Epithelial cell of esophagus (primary cell): ENCODE data around the gene COP1.
"Not testable (repeated sequence)": the region's sequence is repeated elsewhere in the genome, so short reads cannot be mapped to it uniquely, and the experiment has no call there.

Experiments used
- DNase-seq: peaks from one replicate; pipeline ENCODE4 v3.0.0; 2010; ENCODE audit warnings: low read depth
- H3K4me3 ChIP-seq: 2 replicates; pipeline ENCODE4 v1.5.1; 2011; ENCODE audit warnings: mild to moderate bottlenecking, low read length, control low read depth
- TF ChIP-seq, protein P1 (sequence below): IDR thresholded peaks from 2 replicates; pipeline ENCODE4 v1.5.1; 2011; ENCODE audit warnings: low read depth, mild to moderate bottlenecking, low read length, control low read depth, inconsistent platforms; ENCODE audit not compliant: insufficient read depth; ENCODE audit errors: missing control alignments

The COP1 gene

DNA sequence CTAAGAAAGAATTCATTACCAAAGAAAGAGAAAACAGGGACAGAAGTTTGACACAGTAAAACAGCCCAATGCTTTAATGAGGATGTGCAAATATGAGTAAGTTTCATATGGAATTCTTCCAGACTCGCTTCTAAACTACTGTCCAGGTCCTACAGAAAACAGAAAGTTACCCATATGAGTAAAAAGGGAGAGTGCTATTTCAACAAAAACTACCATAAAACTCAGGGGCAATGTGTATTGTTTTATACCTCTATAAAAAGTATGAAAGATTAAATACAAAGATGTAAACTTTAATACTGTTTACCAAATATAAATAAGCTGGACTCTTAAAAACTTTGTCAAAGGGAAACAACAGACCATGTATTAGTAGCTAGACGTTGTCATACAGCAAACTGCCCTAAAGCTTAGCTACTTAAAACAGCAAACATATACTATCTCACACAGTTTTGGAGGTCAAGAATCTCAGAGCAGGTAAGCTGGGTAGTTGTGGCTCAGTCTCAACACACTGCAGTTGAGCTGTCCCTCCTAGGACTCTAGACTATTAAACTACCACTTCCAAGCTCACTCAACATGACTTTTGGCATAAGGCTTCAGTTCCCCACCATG is 174.9 kb downstream of the COP1 start:
- H3K4me3 ChIP-seq: no peak overlapping the region
- DNase-seq: no peak
- TF ChIP-seq, protein P1, sequence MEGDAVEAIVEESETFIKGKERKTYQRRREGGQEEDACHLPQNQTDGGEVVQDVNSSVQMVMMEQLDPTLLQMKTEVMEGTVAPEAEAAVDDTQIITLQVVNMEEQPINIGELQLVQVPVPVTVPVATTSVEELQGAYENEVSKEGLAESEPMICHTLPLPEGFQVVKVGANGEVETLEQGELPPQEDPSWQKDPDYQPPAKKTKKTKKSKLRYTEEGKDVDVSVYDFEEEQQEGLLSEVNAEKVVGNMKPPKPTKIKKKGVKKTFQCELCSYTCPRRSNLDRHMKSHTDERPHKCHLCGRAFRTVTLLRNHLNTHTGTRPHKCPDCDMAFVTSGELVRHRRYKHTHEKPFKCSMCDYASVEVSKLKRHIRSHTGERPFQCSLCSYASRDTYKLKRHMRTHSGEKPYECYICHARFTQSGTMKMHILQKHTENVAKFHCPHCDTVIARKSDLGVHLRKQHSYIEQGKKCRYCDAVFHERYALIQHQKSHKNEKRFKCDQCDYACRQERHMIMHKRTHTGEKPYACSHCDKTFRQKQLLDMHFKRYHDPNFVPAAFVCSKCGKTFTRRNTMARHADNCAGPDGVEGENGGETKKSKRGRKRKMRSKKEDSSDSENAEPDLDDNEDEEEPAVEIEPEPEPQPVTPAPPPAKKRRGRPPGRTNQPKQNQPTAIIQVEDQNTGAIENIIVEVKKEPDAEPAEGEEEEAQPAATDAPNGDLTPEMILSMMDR: no peak

DNA sequence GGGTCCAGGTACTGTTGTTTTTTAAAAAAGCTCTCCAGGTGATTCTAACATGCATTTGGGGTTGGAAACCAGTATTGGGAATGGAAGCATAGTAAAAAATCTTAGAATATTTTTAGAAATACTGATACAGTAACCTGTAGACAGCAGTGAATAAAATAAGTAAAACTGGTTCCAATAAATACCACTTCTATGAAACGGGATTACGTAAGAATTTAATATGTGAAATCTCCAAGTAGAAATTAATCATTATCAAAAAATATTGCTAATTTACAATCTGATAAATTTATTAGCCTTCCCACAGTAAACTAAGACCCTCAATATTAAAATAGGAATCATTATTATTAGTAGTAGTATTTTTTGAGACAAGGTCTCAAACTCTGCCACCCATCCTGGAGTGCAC is 177.5 kb downstream of the COP1 start:
- DNase-seq: no peak
- H3K4me3 ChIP-seq: no peak overlapping the region
- TF ChIP-seq, protein P1: no peak

DNA sequence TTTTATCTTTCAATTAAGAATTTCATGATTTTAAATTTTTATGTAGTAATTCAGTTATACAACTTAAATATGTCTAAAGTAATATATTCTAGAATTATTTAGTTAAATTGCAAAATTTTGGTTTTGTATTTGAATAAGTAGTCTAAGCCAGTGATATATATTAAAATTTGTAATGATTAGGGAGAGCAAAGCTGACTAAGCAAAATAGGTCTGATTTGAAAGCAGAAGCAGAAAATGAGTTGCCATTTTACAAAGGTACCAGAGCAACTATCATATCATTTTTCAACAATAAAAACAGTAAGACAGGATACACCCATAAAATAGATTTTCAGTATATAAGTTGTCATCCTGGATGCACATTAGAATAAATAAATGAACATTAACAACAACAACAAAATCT is 177.9 kb downstream of the COP1 start:
- no peak overlapping the region for H3K4me3 ChIP-seq
- TF ChIP-seq, protein P1: no peak
- no peak for DNase-seq

DNA sequence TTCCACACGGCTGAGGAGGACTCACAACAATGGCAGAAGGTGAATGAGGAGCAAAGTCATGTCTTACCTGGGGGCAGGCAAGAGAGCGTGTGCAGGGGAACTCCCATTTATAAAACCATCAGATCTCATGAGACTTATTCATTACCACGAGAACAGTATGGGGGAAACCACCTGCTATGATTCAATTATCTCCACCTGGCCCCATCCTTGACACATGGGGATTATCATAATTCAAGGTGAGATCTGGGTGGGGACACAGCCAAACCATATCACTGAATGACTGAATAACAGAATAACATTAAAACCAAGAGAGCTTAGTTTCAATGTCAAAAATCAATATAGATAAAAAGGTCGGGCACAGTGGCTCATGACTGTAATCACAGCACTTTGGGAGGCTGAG is 179.2 kb downstream of the COP1 start:
- peak; percentile 7 for DNase-seq
- H3K4me3 ChIP-seq: not testable (repeated sequence)

DNA sequence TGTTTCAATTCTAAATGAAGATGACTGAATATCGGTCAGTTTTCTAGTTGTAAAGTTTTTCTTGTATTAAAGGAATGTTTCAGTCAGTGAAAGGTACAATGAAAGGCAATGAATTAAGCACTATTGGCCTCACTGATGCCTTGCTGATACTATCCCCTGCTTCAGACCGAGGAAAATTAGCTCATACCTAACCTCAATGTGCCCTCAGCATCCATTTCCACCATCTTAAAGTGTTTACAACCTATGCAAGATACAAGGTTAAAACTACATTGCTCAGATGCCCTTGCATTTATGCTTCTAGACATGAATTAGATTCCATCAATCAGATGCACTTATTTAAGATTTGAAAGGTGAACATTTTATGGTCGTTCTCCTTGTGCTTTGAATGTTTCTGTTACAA is 184.5 kb downstream of the COP1 start:
- DNase-seq: no peak
- no peak overlapping the region for H3K4me3 ChIP-seq
- TF ChIP-seq, protein P1: no peak

DNA sequence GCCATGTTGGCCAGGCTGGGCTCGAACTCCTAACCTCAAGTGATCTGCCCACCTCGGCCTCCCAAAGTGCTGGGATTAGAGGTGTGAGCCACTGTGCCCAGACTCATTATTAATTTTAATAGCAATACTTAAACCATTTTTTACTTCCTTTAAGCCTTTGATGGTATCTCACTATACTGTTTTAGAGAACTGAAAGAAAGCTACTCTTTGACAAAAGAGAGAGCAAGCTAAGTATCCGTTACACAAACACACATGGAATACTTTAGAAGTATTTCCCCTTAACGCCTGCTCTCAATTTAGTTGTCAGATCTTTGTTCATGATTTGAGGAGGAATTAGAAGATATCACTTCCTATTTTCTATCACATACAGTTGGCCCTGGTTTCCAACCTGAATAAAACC is 189.4 kb downstream of the COP1 start:
- no peak for DNase-seq
- TF ChIP-seq, protein P1: no peak
- no peak overlapping the region for H3K4me3 ChIP-seq

DNA sequence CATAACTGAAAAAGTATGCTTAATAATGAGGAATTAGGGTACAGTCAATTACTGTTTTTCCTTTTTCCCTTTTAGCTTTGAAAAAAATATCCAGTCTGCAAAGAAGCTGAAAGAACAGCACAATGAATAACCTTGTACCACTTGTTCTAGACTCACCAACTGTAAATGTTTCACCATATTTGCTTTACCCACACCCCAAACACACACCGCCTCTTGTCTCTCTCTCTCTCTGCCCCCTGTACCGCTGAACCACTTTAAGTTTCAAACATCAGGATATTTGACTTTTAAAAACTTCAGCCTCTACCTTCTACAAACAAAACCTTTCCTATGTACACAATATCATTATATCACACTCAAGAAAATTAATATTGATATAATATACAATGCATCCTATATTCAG is 197.1 kb downstream of the COP1 start:
- TF ChIP-seq, protein P1: no peak
- H3K4me3 ChIP-seq: no peak overlapping the region
- DNase-seq: no peak

DNA sequence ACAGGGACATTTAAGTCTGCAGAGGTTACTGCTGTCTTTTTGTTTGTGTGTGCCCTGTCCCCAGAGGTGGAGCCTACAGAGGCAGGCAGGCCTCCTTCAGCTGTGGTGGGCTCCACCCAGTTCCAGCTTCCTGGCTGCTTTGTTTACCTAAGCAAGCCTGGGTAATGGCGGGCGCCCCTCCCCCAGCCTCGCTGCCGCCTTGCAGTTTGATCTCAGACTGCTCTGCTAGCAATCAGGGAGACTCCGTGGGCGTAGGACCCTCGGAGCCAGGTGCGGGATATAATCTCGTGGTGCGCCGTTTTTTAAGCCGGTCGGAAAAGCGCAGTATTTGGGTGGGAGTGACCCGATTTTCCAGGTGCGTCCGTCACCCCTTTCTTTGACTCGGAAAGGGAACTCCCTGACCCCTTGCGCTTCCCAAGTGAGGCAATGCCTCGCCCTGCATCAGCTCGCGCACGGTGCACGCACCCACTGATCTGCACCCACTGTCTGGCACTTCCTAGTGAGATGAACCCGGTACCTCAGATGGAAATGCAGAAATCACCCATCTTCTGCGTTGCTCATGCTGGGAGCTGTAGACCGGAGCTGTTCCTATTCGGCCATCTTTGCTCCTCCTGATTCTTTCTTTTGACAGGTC is 199.2 kb downstream of the COP1 start:
- not testable (repeated sequence) for H3K4me3 ChIP-seq, DNase-seq

DNA sequence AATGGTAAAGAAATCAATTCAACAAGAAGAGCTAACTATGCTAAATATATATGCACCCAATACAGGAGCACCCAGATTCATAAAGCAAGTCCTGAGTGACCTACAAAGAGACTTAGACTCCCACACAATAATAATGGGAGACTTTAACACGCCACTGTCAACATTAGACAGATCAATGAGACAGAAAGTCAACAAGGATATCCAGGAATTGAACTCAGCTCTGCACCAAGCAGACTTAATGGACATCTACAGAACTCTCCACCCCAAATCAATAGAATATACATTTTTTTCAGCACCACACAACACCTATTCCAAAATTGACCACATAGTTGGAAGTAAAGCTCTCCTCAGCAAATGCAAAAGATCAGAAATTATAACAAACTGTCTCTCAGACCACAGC is 212.4 kb downstream of the COP1 start:
- not testable (repeated sequence) for DNase-seq, H3K4me3 ChIP-seq

DNA sequence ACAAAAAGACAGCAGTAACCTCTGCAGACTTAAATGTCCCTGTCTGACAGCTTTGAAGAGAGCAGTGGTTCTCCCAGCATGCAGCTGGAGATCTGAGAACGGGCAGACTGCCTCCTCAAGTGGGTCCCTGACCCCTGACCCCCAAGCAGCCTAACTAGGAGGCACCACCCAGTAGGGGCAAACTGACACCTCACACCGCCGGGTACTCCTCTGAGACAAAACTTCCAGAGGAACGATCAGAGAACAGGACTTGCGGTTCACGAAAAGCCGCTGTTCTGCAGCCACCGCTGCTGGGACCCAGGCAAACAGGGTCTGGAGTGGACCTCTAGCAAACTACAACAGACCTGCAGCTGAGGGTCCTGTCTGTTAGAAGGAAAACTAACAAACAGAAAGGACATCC is 214.3 kb downstream of the COP1 start:
- DNase-seq, H3K4me3 ChIP-seq: not testable (repeated sequence)

DNA sequence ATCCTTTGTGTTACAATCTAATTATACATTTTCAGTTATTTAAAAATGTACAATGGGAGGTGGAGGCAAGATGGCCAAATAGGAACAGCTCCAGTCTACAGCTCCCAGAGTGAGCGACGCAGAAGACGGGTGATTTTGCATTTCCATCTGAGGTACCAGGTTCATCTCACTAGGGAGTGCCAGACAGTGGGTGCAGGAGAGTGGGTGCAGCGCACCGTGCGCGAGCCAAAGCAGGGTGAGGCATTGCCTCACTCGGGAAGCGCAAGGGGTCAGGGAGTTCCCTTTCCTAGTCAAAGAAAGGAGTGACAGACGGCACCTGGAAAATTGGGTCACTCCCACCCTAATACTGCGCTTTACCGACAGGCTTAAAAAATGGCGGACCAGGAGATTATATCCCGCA is 214.9 kb downstream of the COP1 start:
- DNase-seq, H3K4me3 ChIP-seq: not testable (repeated sequence)
